ENCODE results near the gene C19orf44. TPM values are rescaled to one million over a fixed set of nuclear protein-coding genes. Genes with fewer than 3 reads are reported as not detected.

The C19orf44 gene
- total RNA-seq, 1 donor from 2014 or later: 2.4 TPM

- DNase-seq (ENCODE audit: low spot score) (no peak), ATAC-seq (peak; percentile 10)
Observed at GRCh38 chr19:16514383-16515019, 18.3 kb downstream of the C19orf44 start.

GRCh38 chr19:16516381-16516780 is 20.2 kb downstream of the C19orf44 start:
- ATAC-seq (peak; percentile 77), DNase-seq (ENCODE audit: low spot score) (no peak)

GRCh38 chr19:16516923-16517610 is 20.9 kb downstream of the C19orf44 start:
- DNase-seq (ENCODE audit: low spot score): no peak
- peak; percentile 27 for ATAC-seq

- ATAC-seq (no peak), DNase-seq (ENCODE audit: low spot score) (peak; percentile 43)
Observed at GRCh38 chr19:16518061-16518460, 21.9 kb downstream of the C19orf44 start.

GRCh38 chr19:16518483-16519229 is 22.5 kb downstream of the C19orf44 start:
- DNase-seq (ENCODE audit: low spot score) (peak; percentile 46), ATAC-seq (no peak)

- no peak for ATAC-seq
Observed at GRCh38 chr19:16519230-16519687, 23.1 kb downstream of the C19orf44 start.

GRCh38 chr19:16520074-16520973 is 24.1 kb downstream of the C19orf44 start:
- DNase-seq (ENCODE audit: low spot score): peak; percentile 45
- ATAC-seq: no peak

More at GRCh38 chr19:16519230-16519687, 23.1 kb downstream of the C19orf44 start:
- DNase-seq (ENCODE audit: low spot score): peak; percentile 46

GRCh38 chr19:16520986-16521624 is 24.9 kb downstream of the C19orf44 start:
- no peak for ATAC-seq
- no peak for DNase-seq (ENCODE audit: low spot score)

- ATAC-seq: no peak
- no peak for DNase-seq (ENCODE audit: low spot score)
Observed at GRCh38 chr19:16521715-16522289, 25.6 kb downstream of the C19orf44 start.

GRCh38 chr19:16522559-16523377 is 26.6 kb downstream of the C19orf44 start:
- ATAC-seq (no peak), DNase-seq (ENCODE audit: low spot score) (no peak)

GRCh38 chr19:16524991-16525734 is 29.0 kb downstream of the C19orf44 start:
- no peak for DNase-seq (ENCODE audit: low spot score)

GRCh38 chr19:16525751-16526481 is 29.7 kb downstream of the C19orf44 start:
- ATAC-seq (peak; percentile 76), DNase-seq (ENCODE audit: low spot score) (no peak)

More at GRCh38 chr19:16524991-16525734, 29.0 kb downstream of the C19orf44 start:
- no peak for ATAC-seq

GRCh38 chr19:16527334-16527935 is 31.2 kb downstream of the C19orf44 start:
- DNase-seq (ENCODE audit: low spot score) (no peak), ATAC-seq (no peak)

GRCh38 chr19:16527971-16528521 is 31.9 kb downstream of the C19orf44 start:
- DNase-seq (ENCODE audit: low spot score) (no peak), ATAC-seq (no peak)

GRCh38 chr19:16529466-16530144 is 33.4 kb downstream of the C19orf44 start:
- DNase-seq (ENCODE audit: low spot score) (no peak), ATAC-seq (no peak)
